ENCODE results near the gene DGCR6.
"Not testable (repeated sequence)": the region's sequence is repeated elsewhere in the genome, so short reads cannot be mapped to it uniquely, and the experiment has no call there.

DGCR6 gene

GRCh38 chr22:18954303-18954989 is 48.3 kb downstream of the DGCR6 start:
- H3K4me3 Mint-ChIP-seq, H3K9me3 Mint-ChIP-seq, H3K4me1 Mint-ChIP-seq, H3K27ac Mint-ChIP-seq: not testable (repeated sequence)
- DNase-seq: peak; percentile 69 to 71
- peaks cover 44% of the 10 kb centered on the region for H3K27me3 Mint-ChIP-seq
- peak; percentile 76 for ATAC-seq

- H3K9me3 Mint-ChIP-seq: no peaks in the 10 kb centered on the region
- H3K27ac Mint-ChIP-seq: no peak overlapping the region
These were observed 49.0 kb downstream of the DGCR6 start for GRCh38 chr22:18954990-18955571.

GRCh38 chr22:18955696-18956095 is 49.6 kb downstream of the DGCR6 start:
- Mint-ChIP-seq H3K4me1 (peaks cover 10% of the 10 kb centered on the region), H3K27me3 (peaks cover 32% of the 10 kb centered on the region), H3K27ac (no peak overlapping the region), H3K9me3 (no peaks in the 10 kb centered on the region), H3K4me3 (no peak overlapping the region)
- no peak for ATAC-seq
- DNase-seq: no peak

More at GRCh38 chr22:18954990-18955571, 49.0 kb downstream of the DGCR6 start:
- peaks cover 10% of the 10 kb centered on the region for H3K4me1 Mint-ChIP-seq
- ATAC-seq (peak; percentile 5), DNase-seq (no peak)
- H3K4me3 Mint-ChIP-seq: no peak overlapping the region
- H3K27me3 Mint-ChIP-seq: peaks cover 38% of the 10 kb centered on the region

GRCh38 chr22:18956121-18956895 is 50.2 kb downstream of the DGCR6 start:
- H3K9me3 Mint-ChIP-seq, H3K4me1 Mint-ChIP-seq, DNase-seq, H3K4me3 Mint-ChIP-seq, ATAC-seq, H3K27ac Mint-ChIP-seq: not testable (repeated sequence)
- H3K27me3 Mint-ChIP-seq: peaks cover 31% of the 10 kb centered on the region

- not testable (repeated sequence) for DNase-seq, H3K4me1 Mint-ChIP-seq, H3K9me3 Mint-ChIP-seq, H3K4me3 Mint-ChIP-seq, ATAC-seq, H3K27ac Mint-ChIP-seq
- H3K27me3 Mint-ChIP-seq: peaks cover 30% of the 10 kb centered on the region
These were observed 50.8 kb downstream of the DGCR6 start for GRCh38 chr22:18956956-18957355.

DNA sequence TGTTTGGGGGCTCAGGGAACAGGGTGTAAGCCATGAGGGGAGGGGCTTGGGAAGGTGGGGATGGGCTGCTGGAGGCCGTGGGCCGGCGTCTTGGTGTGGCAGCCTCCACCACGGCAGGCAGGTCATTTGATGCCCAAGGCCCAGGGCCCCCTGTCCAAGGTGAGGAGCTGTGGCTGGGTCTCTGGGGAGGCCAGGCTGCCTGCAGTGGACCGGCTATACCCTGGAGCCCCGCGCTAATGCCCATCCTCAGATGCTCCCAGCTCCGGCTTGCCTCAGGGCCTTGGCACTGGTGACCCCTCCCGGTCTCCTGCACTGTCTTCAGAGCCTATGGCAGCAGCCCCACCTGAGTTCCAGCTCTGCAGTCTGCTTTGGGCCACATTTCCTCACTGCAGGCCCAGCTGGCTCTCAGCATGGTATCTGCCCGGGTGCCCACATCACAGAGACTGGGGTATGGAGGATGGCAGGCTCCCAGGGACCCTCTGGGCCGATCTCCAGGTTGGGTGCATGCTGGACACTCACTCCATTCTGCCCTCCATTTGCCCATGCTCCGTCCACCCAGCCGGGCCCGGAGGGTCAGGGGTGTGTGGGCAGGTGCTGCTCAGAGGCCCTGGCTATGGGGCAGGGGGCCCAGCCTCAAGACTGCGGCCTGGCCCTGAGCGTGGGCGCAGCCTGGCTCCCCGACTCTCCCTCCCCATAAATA is 51.7 kb downstream of the DGCR6 start:
- H3K4me3 Mint-ChIP-seq, DNase-seq, H3K4me1 Mint-ChIP-seq, H3K9me3 Mint-ChIP-seq, H3K27ac Mint-ChIP-seq, ATAC-seq: not testable (repeated sequence)
- H3K27me3 Mint-ChIP-seq: peaks cover 22% of the 10 kb centered on the region

DNA sequence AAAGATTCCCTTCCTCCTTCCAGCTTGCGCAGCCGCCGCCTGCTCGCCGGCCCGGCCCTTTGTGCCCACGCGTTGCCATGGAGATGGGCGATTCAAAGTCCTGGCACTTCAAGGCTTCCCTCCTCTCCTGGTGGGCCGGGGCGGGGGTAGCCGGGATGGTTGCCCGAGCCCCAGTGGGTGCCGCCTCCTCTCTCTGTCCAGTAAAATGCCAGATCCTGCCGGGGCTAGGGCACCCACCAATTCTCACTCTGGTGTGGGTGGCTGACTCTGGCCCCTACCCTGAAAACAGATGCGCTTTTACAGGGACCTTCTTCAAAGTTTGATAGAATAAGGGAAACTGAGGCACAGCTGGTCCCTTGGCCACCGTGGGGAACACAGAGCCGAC is 52.2 kb downstream of the DGCR6 start:
- Mint-ChIP-seq H3K27me3 (peaks cover 18% of the 10 kb centered on the region), H3K27ac (peak overlapping the region in 1 of 2 donors; percentile 60)
- not testable (repeated sequence) for DNase-seq, H3K9me3 Mint-ChIP-seq, H3K4me1 Mint-ChIP-seq, ATAC-seq, H3K4me3 Mint-ChIP-seq

GRCh38 chr22:18958738-18959137 is 52.6 kb downstream of the DGCR6 start:
- not testable (repeated sequence) for H3K9me3 Mint-ChIP-seq, H3K4me1 Mint-ChIP-seq, H3K27ac Mint-ChIP-seq, H3K4me3 Mint-ChIP-seq
- ATAC-seq: peak; percentile 62
- H3K27me3 Mint-ChIP-seq: peaks cover 18% of the 10 kb centered on the region
- peak; percentile 22 to 28 for DNase-seq

DNA sequence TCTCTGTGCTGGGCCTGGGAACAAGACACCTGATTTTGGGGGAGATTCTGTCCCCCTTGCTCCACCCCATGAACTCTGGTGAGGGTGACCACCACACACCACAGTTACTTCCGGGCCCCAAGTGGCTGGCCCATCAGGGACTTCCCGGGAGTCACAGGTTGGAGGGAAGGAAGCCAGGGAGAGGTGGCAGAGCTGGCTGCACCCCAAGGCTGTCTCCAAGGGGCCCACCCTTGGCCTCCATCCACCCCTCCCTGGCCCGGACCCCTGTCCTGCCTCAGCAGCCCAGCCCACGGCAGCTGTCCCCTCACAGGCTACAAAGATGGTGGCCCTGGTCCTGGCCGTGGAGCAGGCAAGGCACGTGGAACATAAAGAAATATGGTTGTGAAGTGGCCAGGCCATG is 53.1 kb downstream of the DGCR6 start:
- H3K4me3 Mint-ChIP-seq, H3K9me3 Mint-ChIP-seq, ATAC-seq, H3K4me1 Mint-ChIP-seq, DNase-seq, H3K27ac Mint-ChIP-seq: not testable (repeated sequence)
- peaks cover 15% of the 10 kb centered on the region for H3K27me3 Mint-ChIP-seq

- H3K4me3 Mint-ChIP-seq, H3K27ac Mint-ChIP-seq, H3K9me3 Mint-ChIP-seq, DNase-seq, H3K4me1 Mint-ChIP-seq, ATAC-seq: not testable (repeated sequence)
- peaks cover 10% of the 10 kb centered on the region for H3K27me3 Mint-ChIP-seq
These were observed 53.6 kb downstream of the DGCR6 start for GRCh38 chr22:18959741-18960140.

GRCh38 chr22:18960166-18960820 is 54.2 kb downstream of the DGCR6 start:
- H3K4me1 Mint-ChIP-seq, ATAC-seq, H3K27ac Mint-ChIP-seq, H3K4me3 Mint-ChIP-seq, DNase-seq, H3K9me3 Mint-ChIP-seq, H3K27me3 Mint-ChIP-seq: not testable (repeated sequence)

DNA sequence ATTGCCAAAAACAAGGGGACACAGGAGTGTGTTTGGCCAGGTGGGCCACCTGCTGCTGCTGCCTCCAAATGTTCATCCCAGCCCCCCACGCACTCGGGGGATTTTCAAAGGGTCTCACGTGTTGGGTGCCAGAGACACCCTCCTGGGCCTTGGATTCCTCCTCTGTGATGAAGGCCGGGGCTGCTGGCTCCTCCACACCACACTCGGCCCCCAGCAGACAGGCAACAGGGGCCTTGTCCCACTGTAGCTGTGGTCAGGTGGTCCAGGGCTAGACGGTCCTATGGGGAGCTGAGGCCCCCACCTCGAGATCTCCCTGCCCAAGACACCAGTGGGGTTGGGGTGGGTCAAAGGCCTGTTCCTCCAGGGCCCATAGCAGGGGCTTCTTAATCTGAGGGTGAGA is 55.1 kb downstream of the DGCR6 start:
- H3K4me1 Mint-ChIP-seq, H3K4me3 Mint-ChIP-seq, ATAC-seq, H3K27me3 Mint-ChIP-seq, H3K9me3 Mint-ChIP-seq, DNase-seq, H3K27ac Mint-ChIP-seq: not testable (repeated sequence)
